ENCODE data around the gene TH.
"Not testable (repeated sequence)": the region's sequence is repeated elsewhere in the genome, so short reads cannot be mapped to it uniquely, and the experiment has no call there.

Gene TH

DNA sequence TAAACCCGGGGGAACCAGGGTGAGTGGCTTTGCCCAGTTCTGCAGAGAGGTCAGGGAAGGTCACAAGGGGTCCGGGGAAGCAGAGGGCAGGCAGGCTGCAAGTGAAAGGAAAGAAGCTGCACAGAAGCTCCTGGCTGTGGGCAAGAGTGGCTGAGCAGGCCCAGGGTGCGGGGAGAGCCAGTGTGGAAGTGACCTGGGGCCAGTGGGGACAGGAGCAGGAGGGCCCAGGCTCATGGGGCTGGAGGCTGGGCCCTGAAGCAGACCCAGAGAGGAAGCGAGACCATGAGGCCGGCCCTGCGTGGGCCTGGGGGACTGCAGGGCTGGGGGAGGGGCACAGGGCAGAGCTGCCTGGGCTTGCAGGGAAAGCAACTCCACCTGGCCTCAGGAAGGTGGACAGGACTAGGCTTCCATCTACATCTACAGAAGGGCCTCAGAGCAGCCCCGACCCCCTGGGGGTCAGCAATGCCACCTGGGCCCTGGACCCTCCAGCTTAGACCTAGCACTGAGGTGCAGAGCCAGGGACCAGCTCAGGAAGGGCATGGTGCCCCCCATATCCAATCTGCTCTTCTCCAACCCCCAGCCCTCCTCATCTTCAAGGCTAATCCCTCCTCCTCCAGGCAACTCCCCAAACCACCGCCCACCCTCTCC, 44.0 kb downstream of the TH start:
- no peak for DNase-seq

DNA sequence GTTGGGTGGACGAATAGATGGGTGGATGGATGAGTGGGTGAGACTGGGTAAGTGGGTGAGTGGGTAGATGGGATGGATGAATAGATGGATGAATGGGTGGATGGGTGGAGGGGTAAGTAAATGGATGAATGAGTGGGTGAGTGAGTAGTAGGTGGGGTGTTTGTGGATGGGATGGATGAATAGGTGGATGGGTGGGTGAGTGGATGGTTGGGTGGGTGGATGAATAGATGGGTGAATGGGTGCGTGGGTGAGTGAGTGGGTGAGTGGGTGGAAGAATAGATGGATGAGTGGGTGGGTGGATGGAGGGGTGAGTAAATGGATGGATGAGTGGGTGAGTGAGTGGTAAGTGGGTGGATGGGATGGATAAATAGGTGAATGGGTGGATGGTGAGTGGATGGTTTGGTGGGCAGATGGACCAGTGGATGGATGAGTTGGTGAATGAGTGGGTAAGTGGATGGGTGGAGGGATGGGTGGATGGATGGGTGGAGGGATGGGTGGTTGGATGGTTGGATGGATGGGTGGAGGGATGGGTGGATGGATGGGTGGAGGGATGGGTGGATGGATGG, 45.0 kb downstream of the TH start:
- no peak for DNase-seq

DNA sequence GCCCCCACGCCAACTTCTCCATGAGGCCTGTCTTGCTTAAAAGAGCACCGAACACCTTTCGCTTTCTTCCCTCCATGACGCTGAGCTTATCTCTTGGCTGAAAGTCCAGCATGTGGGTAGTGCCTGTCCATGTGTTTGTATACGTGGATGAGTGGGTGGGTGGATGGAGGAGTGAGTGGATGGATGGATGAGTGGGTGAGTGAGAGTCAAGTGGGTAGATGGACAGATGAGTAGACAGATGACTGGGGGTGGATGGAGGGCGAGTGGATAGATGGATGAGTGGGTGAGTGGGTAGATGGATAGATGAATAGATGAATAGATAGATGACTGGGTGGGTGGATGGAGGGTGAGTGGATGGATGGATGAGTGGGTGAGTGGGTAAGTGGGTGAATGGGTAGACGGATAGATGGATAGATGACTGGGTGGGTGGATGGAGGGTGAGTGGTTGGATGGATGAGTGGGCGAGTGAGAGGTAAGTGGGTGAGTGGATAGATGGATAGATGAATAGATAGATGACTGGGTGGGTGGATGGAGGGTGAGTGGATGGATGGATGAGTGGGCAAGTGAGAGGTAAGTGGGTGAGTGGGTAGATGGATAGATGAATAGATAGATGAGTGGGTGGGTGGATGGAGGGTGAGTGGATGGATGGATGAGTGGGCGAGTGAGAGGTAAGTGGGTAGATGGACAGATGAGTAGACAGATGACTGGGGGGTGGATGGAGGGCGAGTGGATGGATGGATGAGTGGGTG, 46.7 kb downstream of the TH start:
- not testable (repeated sequence) for DNase-seq

DNA sequence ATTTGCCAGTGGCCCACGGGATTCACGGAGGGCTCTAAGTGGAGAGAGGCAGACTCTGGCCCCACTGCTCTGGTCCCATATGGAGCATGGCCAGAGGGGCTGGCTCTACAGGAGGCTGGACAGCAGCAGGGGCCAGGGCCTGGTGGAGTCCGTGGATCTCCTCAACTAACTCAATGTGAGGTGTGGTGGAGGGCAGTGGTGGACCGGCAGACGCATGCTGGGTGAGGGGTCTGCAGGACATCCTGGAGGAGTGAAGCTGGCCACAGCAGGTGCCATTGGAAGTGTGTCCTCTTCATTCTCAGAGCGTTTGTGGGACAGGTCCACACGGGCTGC, 48.0 kb downstream of the TH start:
- DNase-seq = no peak

DNA sequence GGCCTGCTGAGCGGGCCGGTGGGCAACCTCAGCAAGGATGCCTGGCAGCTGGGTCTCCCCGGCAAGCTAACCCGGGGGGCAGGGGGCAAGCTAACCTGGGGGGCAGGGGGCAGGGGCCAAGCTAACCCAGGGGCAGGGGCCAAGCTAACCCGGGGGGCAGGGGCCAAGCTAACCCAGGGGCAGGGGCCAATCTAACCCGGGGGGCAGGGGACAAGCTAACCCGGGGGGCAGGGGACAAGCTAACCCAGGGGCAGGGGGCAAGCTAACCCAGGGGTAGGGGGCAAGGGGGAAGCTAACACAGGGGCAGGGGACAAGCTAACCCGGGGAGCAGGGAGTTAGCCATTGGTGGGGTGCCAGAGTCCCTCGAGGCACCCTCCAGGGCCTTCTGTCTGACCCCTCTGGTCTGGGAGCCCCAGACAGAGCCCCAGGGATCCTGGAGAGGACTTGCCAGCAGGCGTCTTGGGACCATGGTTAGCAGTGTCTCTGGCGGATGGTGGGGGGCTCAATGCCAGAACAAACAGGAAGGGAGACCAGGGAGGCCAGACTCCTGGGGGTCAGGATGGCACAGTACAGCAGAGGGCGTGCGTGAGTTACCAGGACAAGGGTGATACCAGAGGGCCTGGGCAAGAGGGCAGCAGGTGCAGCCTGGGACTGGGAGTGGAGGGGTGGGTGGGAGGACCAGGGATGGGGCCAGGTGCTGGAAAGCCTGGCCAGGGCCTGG, 48.5 kb downstream of the TH start:
- DNase-seq = no peak

GRCh38 chr11:2122222-2122906, 49.3 kb downstream of the TH start:
- DNase-seq = no peak

- DNase-seq = no peak
These were observed 50.1 kb downstream of the TH start for GRCh38 chr11:2121227-2122130.

DNA sequence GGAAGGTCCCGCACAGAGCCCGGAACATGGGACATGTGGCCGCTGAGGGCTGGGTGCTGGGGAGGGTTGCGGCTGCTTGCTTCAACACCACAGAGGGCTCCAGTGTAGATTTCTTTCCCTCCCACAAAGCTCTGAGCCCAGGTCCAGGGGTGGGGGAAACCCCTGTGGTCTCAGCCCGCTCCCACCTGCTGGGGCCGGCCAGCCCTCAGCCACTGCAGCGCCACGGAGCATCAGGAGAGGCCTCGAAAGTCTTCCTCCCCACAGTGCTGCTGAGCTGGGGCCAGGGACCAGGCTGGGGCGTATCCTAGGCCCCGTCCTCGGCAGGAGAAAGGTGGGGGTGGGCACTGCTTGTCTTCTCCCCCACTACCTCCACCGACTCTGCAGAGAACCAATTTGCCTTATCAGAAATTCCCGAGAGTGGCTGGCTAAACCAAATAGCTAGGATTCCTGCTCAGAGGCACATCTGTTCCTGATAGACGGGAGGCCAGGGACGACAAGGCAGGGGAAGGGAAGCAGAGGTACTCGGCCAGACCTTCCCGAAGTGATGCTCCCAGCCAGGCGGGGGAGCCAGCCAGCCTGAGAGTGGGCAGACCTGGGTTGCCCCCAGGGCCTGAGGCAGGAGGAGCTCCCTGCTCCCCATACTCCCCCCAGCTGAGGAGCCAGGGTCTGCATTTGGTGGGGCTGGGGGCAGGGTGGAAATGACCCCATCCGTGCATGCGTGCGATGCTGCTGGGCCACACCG, 51.1 kb downstream of the TH start:
- no peak for DNase-seq

DNA sequence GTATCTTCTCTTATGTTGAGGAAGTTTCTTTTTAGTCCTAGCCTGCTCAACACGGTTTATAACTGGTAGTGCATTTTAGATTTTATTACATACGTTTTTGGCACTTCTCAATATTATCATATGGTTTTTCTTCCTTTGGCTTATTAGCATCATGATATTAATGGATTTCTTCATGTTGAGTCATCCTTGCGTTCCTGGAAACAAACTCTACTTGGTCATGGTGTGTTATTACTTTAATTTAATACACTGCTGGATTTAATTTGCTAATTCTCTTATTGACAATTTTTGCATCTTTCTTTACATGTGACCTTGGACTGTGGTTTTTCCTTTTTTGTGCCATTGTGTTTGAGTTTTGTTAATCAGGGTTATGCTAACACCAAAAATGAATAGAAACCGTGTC, 52.9 kb downstream of the TH start:
- no peak for DNase-seq

DNA sequence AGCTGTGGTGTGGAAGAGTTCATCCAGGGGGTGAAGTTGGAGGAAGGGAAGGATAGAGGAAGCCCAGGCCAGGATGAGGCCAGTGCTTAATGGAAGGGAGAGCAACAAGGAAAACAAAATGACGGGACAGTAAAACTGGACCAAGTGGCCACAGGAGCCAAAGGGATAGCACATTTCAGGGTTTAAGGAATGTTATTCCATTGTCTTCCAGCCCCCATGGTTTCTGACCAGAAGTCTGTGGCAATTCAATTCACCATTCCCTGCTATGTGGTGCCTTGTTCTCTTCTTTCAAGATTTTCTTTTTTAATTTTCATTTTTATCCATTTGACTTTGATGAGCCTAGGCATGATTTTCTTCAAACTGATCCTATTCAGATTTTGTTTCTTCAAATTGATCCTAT, 54.9 kb downstream of the TH start:
- no peak for DNase-seq

DNA sequence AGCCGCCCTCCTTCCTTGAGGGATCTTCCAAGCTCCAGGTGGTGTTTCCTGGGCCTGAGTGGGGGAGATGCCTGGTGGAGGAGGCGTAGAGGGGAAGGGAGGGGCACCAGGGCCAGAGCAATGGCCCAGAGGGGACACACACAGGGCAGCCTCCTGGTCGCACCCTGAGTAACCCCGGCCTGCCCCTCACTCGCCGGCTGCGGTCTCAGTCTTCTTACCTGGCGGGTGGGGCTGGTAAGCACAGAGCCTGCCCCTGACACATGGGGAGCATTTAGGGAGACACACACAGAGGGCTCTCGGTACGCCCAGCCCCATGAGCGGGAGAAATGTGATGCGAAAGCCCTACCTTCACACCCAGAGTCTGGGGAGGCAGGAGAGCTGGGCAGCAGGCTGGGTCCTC, 56.3 kb downstream of the TH start:
- no peak for DNase-seq

DNA sequence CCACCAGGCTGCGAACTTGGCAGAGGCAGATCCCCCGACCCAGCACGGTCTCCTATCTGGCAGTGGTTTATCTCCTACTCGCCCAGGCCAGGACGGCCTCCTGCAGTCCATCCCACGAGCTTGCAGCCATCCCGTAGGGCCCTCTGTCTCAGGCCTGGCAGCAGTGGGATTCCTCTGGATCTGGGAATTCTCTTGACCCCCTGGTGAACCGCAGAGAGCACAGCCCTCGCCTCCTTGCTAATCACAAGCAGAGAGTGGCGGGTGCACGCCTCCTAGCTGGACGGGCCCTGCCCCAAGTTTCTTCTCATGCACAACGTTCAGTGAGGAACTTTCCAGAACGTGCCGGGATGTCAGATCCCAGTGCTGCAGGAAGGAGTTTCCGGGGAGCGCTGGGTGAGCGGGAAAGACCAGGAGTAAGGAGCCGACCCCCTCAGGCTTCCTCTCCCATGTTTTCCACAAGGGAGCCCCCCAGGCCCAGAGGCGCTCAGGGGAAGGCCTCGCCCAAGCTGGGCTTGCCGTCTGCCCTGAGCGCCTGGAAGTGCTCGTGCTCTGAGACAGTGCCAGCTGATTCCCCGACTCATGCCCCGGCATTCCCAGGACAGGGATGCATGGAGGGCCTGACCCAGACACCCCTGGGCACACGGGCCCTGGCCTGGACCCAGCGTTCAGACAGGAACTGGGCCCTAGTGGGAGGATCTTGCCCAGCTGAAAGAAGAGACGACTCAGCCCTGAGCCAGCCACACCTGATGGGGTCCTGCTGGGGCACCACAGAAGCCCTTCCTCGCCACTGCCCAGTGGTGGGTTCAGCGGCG, 57.0 kb downstream of the TH start:
- DNase-seq = no peak

Data from stimulated activated CD4-positive, alpha-beta T cell treated with anti-CD3 and anti-CD28 coated beads, Interleukin-15, amount 100 ng/mL, for 24 hours (primary cell).